Measurements from ENCODE around the gene SPATA31D4.

DNA sequence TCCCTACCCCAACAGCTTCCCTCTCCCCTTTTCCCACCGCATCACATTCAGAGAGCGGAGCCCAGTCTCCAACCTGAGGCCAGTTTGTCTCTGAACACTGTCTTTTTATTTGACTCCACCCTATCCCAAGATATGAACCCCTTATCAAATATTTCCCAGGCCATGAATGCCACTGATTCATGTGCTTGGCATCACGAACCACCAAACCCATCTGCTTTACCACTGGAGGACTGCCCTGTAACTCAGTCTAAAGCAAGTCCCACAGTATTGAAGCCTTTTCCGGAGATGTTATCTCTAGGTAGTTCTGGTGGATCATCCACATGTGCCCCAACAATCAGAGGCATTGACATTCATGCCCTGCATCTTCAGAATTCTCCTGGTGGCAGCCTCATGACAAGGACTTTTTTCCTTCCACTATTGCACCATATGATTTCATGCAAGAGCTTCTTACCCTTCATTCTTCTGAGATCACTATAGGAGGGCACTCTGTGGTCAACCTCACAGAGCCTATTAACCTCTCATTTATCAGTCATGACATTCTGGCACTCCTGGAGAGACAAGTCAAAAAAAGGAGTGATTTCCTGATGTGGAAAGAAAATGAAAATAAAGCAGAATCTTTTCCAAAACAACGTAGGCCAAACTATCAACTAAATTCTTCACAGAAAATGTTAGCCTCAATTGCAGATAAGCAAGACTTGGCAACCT, 12.3 kb upstream of the SPATA31D4 start:
- TF ChIP-seq, protein P1, sequence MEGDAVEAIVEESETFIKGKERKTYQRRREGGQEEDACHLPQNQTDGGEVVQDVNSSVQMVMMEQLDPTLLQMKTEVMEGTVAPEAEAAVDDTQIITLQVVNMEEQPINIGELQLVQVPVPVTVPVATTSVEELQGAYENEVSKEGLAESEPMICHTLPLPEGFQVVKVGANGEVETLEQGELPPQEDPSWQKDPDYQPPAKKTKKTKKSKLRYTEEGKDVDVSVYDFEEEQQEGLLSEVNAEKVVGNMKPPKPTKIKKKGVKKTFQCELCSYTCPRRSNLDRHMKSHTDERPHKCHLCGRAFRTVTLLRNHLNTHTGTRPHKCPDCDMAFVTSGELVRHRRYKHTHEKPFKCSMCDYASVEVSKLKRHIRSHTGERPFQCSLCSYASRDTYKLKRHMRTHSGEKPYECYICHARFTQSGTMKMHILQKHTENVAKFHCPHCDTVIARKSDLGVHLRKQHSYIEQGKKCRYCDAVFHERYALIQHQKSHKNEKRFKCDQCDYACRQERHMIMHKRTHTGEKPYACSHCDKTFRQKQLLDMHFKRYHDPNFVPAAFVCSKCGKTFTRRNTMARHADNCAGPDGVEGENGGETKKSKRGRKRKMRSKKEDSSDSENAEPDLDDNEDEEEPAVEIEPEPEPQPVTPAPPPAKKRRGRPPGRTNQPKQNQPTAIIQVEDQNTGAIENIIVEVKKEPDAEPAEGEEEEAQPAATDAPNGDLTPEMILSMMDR (IDR thresholded peaks at IDR 0.05; ENCODE audit: insufficient read depth, low read length, poor library complexity, severe bottlenecking), result no peak
- no peak for TF ChIP-seq EZH2phosphoT487 (conservative IDR thresholded peaks at IDR 0.05; ENCODE audit: low read length)

Measured in SU-DHL-6 (cell line).